SK-N-SH treated with all-trans-retinoic acid at 6 μM for 48 hours (cell line): Measurements from ENCODE around the gene TIPARP.

ENCODE experiments used
- ATAC-seq: fragments of 200-7000 bp; cut with Tn5 transposase; 3 replicates; pipeline ENCODE4 v1.9.1; 2020; ENCODE audit warnings: mild to moderate bottlenecking, moderate library complexity
- ARNTL ChIP-seq: fragments of 450-650 bp; formaldehyde crosslinking; IDR thresholded peaks from 2 replicates; pipeline ENCODE4 v1.5.0; 2020; ENCODE audit warnings: low read depth, mild to moderate bottlenecking, moderate library complexity, borderline replicate concordance
- BACH2 ChIP-seq: fragments of 250-450 bp; sonication (Bioruptor Pico); IDR thresholded peaks from 2 replicates; pipeline ENCODE4 v1.9.0; 2021; ENCODE audit warnings: mild to moderate bottlenecking, borderline replicate concordance
- CSDC2 ChIP-seq: fragments of 250-450 bp; sonication (Bioruptor Pico); IDR thresholded peaks from 2 replicates; pipeline ENCODE4 v1.5.0; 2020; ENCODE audit warnings: mild to moderate bottlenecking, moderate library complexity
- ESRRG ChIP-seq: fragments of 250-450 bp; sonication (Bioruptor Pico); IDR thresholded peaks from 2 replicates; pipeline ENCODE4 v1.6.1; 2021; ENCODE audit warnings: mild to moderate bottlenecking
- GLIS3 ChIP-seq: fragments of 250-450 bp; sonication (Bioruptor Pico); IDR thresholded peaks from 2 replicates; pipeline ENCODE4 v1.5.0; 2020; ENCODE audit warnings: mild to moderate bottlenecking, moderate library complexity
- ISL1 ChIP-seq: fragments of 250-450 bp; sonication (Bioruptor Pico); IDR thresholded peaks from 2 replicates; pipeline ENCODE4 v2.1.2; 2022; ENCODE audit warnings: mild to moderate bottlenecking, moderate library complexity
- PPARA ChIP-seq: fragments of 250-450 bp; sonication (Bioruptor Pico); IDR thresholded peaks from 2 replicates; pipeline ENCODE4 v1.5.0; 2020; ENCODE audit warnings: mild to moderate bottlenecking, borderline replicate concordance
- RARB ChIP-seq: fragments of 250-450 bp; sonication (Bioruptor Pico); IDR thresholded peaks from 2 replicates; pipeline ENCODE4 v1.8.0; 2021; ENCODE audit warnings: mild to moderate bottlenecking, moderate library complexity
- SNAI2 ChIP-seq: fragments of 250-450 bp; sonication (Bioruptor Pico); IDR thresholded peaks from 2 replicates; pipeline ENCODE4 v1.5.0; 2020; ENCODE audit warnings: mild to moderate bottlenecking, moderate library complexity
- TOX ChIP-seq: fragments of 250-450 bp; sonication (Bioruptor Pico); IDR thresholded peaks from 2 replicates; pipeline ENCODE4 v1.8.0; 2021; ENCODE audit warnings: mild to moderate bottlenecking, moderate library complexity, borderline replicate concordance
- ZFP30 ChIP-seq: fragments of 450-650 bp; formaldehyde crosslinking; IDR thresholded peaks from 2 replicates; pipeline ENCODE4 v1.5.0; 2022; ENCODE audit warnings: mild to moderate bottlenecking, moderate library complexity
- ZNF565 ChIP-seq: fragments of 450-650 bp; formaldehyde crosslinking; conservative IDR thresholded peaks from 2 replicates; pipeline ENCODE4 v1.5.0; 2020; ENCODE audit warnings: low read depth, mild to moderate bottlenecking, moderate library complexity
- ZNF70 ChIP-seq: fragments of 450-650 bp; formaldehyde crosslinking; IDR thresholded peaks from 2 replicates; pipeline ENCODE4 v1.5.0; 2020; ENCODE audit warnings: mild to moderate bottlenecking, moderate library complexity
- TF ChIP-seq, protein P1 (sequence below): fragments of 250-450 bp; sonication (Bioruptor Pico); IDR thresholded peaks from 2 replicates; pipeline ENCODE4 v1.5.1; 2021; ENCODE audit warnings: mild to moderate bottlenecking, moderate library complexity
- TF ChIP-seq, protein P2 (sequence below): fragments of 250-450 bp; sonication (Bioruptor Pico); IDR thresholded peaks from 2 replicates; pipeline ENCODE4 v1.5.0; 2020; ENCODE audit warnings: mild to moderate bottlenecking, moderate library complexity
- TF ChIP-seq, protein P3 (sequence below): fragments of 250-450 bp; sonication (Bioruptor Pico); IDR thresholded peaks from 2 replicates; pipeline ENCODE4 v1.8.0; 2020; ENCODE audit warnings: mild to moderate bottlenecking, moderate library complexity, borderline replicate concordance

TIPARP gene

DNA sequence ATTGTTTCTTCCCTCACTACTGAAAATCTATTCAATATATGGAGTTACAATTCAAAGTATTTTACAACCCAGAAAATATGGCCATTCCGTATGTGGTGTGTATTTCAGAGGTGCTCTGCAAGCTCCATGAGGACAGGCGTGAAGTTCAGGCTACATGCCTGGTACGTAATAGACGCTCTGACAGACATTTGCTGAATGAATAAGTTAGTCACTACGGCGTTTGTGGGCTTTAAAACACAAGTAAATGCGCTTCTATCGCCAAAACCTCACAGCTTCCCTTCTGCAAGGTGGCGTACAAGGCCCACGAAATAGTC lies 701 bp upstream of the TIPARP start:
- ATAC-seq = no peak
- TF ChIP-seq ISL1 (CRISPR knock-in tag) (no peak), CSDC2 (no peak), BACH2 (CRISPR knock-in tag) (no peak), ESRRG (CRISPR knock-in tag) (no peak), GLIS3 (CRISPR knock-in tag) (no peak), RARB (no peak), SNAI2 (CRISPR knock-in tag) (no peak)
- TF ChIP-seq, protein P1, sequence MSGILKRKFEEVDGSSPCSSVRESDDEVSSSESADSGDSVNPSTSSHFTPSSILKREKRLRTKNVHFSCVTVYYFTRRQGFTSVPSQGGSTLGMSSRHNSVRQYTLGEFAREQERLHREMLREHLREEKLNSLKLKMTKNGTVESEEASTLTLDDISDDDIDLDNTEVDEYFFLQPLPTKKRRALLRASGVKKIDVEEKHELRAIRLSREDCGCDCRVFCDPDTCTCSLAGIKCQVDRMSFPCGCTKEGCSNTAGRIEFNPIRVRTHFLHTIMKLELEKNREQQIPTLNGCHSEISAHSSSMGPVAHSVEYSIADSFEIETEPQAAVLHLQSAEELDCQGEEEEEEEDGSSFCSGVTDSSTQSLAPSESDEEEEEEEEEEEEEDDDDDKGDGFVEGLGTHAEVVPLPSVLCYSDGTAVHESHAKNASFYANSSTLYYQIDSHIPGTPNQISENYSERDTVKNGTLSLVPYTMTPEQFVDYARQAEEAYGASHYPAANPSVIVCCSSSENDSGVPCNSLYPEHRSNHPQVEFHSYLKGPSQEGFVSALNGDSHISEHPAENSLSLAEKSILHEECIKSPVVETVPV (CRISPR knock-in tag) = no peak
- TF ChIP-seq, protein P2, sequence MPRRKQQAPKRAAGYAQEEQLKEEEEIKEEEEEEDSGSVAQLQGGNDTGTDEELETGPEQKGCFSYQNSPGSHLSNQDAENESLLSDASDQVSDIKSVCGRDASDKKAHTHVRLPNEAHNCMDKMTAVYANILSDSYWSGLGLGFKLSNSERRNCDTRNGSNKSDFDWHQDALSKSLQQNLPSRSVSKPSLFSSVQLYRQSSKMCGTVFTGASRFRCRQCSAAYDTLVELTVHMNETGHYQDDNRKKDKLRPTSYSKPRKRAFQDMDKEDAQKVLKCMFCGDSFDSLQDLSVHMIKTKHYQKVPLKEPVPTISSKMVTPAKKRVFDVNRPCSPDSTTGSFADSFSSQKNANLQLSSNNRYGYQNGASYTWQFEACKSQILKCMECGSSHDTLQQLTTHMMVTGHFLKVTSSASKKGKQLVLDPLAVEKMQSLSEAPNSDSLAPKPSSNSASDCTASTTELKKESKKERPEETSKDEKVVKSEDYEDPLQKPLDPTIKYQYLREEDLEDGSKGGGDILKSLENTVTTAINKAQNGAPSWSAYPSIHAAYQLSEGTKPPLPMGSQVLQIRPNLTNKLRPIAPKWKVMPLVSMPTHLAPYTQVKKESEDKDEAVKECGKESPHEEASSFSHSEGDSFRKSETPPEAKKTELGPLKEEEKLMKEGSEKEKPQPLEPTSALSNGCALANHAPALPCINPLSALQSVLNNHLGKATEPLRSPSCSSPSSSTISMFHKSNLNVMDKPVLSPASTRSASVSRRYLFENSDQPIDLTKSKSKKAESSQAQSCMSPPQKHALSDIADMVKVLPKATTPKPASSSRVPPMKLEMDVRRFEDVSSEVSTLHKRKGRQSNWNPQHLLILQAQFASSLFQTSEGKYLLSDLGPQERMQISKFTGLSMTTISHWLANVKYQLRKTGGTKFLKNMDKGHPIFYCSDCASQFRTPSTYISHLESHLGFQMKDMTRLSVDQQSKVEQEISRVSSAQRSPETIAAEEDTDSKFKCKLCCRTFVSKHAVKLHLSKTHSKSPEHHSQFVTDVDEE (CRISPR knock-in tag) = no peak

DNA sequence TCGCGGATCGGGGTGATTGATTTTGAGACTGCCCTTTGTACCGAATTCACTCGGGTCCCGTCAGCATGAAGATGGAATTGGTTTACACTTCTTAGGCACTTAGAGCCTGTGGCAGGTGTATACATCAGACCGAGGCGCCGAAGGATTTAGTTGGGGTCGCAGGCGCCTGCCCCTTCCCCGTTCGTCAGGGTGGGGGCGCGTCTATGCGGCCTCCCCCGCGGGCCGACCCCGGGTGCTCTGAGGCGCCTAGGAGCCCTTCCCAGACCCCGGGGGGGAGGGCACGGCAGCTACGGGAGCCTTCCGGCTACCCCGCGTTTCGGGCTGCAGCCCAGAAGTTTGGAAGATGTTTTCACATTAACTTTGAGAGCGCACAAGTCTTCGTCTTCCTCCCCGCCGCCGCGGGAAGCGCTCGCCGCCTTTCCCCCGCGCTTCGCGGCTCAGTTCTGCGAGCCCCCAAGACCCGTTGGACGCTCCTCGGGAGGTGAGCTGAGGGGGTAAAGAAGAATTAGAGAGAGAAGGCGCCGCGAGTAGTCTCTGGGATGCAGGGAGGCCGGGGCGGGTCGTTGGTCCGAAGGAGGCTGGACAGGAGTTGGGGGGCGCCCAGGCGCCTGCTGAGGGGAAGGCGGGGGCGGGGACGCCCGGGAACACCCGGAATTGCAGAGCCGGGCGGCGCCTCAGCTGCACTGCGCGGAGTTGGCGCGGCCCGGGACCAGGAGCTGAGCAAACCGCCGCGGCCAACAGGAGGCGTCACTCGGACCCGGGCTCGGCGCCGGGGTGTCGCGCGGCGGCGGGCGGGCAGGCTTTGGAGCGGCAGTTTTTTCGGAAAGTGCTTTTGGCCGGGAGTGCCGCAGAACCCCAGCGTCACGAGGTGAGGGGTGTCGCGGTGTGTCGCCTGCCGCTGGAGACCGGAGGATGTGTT lies 780 bp downstream of the TIPARP start:
- no peak for TF ChIP-seq ZNF565 (CRISPR knock-in tag)
- TF ChIP-seq, protein P3, sequence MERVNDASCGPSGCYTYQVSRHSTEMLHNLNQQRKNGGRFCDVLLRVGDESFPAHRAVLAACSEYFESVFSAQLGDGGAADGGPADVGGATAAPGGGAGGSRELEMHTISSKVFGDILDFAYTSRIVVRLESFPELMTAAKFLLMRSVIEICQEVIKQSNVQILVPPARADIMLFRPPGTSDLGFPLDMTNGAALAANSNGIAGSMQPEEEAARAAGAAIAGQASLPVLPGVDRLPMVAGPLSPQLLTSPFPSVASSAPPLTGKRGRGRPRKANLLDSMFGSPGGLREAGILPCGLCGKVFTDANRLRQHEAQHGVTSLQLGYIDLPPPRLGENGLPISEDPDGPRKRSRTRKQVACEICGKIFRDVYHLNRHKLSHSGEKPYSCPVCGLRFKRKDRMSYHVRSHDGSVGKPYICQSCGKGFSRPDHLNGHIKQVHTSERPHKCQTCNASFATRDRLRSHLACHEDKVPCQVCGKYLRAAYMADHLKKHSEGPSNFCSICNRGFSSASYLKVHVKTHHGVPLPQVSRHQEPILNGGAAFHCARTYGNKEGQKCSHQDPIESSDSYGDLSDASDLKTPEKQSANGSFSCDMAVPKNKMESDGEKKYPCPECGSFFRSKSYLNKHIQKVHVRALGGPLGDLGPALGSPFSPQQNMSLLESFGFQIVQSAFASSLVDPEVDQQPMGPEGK (CRISPR knock-in tag) = peak; percentile 33; the same call in 1 of the 2 replicates
- TF ChIP-seq, all 23 proteins: peak for 1
- ATAC-seq = peak; percentile 57

DNA sequence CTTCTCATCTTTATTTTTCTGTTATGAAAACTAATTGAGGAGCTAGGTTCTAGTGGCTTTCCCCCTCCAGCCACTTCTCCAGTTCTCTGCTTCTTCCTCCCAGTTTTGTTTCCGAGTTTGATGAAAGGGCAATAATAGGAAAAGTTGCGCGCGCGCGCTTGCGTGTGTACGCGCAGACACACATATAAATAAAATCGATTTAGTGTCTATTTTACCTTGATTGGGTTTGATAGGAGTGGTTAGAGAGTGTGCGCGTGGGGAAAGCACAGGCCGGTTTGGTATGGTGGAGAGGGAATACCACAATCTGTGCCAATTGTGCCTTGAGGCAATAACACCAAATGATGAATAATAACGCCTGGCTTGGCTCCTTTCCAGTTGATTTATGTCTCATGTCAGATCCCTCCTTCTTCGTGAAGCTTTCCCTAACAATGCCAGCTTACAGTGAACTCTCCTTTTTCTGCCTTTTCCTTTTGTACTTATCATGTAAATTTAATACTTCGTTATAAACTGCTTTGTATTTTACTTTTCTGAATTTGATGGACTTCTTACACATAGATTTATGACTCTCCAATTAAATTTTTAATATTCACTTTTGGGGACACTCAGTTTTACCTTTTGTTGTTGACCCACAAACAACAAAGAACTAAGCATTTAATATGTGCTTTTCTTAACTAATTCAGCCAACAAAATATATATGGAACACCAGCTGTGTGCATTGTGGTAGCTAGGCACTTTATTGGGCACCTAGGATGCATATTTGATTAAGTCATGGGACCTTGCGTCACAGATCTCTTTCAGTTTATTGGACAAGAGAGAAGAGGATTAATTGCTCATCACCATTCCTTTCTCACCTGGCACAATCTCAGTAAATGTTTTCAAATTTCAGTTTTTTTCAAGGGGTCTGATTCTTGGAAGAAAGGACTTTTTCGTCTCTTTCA lies 1.7 kb downstream of the TIPARP start:
- no peak for TF ChIP-seq PPARA (CRISPR knock-in tag)
- TF ChIP-seq, protein P2 (CRISPR knock-in tag) = no peak
- peak; percentile 1; the same call in 2 of the 3 replicates for ATAC-seq

DNA sequence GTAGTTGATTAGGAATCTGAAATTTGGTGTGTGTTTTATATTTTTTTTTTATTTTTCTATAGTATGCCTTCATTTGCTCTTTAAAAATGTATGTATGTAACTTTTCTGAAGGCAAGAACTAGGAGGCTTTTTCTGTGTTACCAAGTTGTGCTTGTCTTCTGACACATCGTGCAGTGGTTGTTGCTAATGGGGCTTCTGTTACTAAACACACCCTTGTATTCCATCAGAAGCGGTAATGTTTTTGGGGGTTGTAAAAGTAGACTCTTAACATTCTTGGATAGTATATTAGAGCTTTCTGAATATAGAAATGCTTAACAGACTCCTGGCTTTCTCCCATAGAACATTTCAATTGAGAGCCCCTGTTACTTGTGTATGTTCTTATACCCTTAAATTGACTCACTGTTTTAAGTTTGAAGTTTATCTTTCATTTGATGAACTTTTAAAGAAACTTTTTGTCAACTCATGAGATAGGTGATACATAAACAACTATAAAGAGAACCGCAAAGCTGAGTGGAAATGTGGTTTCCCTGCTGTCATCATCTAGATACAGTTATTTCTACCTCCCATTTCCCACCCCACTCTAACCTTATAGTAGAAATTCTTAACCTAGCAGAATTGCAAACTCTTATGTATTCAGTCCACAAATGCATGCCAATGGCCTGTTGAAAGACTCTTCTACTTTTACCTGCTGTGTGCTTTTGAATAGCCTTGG lies 2.5 kb downstream of the TIPARP start:
- TF ChIP-seq ZNF70 (CRISPR knock-in tag) (no peak), ARNTL (CRISPR knock-in tag) (no peak), ISL1 (CRISPR knock-in tag) (no peak), ZNF565 (CRISPR knock-in tag) (no peak), ZFP30 (CRISPR knock-in tag) (no peak), TOX (CRISPR knock-in tag) (no peak)
- TF ChIP-seq, protein P1 (CRISPR knock-in tag) = no peak
- no peak for ATAC-seq
